GM23248 (cell line): ENCODE data around the gene PTK6. TPM values are rescaled to one million over a fixed set of nuclear protein-coding genes. Genes with fewer than 3 reads are reported as not detected.

Source experiments
- DNase-seq: peaks from one replicate; pipeline ENCODE4 v3.0.0-alpha.2; 2015
- H2AFZ ChIP-seq: fragments of 200-600 bp; sonication (generic); 2 replicates; pipeline ENCODE4 v1.6.1; 2016; ENCODE audit warnings: antibody characterized with exemption
- H3F3A ChIP-seq: fragments of 200-600 bp; sonication (generic); 2 replicates; pipeline ENCODE4 v1.6.1; 2016; ENCODE audit warnings: mild to moderate bottlenecking, antibody characterized with exemption, mixed run types; ENCODE audit not compliant: insufficient read depth
- H3K27ac ChIP-seq: fragments of 200-600 bp; sonication (generic); 2 replicates; pipeline ENCODE4 v1.5.1; 2016; ENCODE audit warnings: mild to moderate bottlenecking
- H3K27me3 ChIP-seq: fragments of 200-600 bp; sonication (generic); replicated peaks from 2 replicates; pipeline ENCODE4 v1.6.1; 2016; ENCODE audit warnings: mild to moderate bottlenecking; ENCODE audit not compliant: insufficient read depth
- H3K36me3 ChIP-seq: fragments of 200-600 bp; sonication (generic); 2 replicates; pipeline ENCODE4 v1.6.1; 2016; ENCODE audit warnings: low read depth, mild to moderate bottlenecking
- H3K4me1 ChIP-seq: fragments of 200-600 bp; sonication (generic); 2 replicates; pipeline ENCODE4 v1.6.1; 2016; ENCODE audit warnings: mild to moderate bottlenecking; ENCODE audit not compliant: insufficient read depth
- H3K4me2 ChIP-seq: fragments of 200-600 bp; sonication (generic); one replicate; pipeline ENCODE4 v1.6.1; 2016; ENCODE audit warnings: mild to moderate bottlenecking; ENCODE audit not compliant: unreplicated experiment
- H3K4me3 ChIP-seq: fragments of 200-600 bp; sonication (generic); 2 replicates; pipeline ENCODE4 v1.5.1; 2016; ENCODE audit warnings: mild to moderate bottlenecking
- H3K79me2 ChIP-seq: fragments of 200-600 bp; sonication (generic); 2 replicates; pipeline ENCODE4 v1.6.1; 2016; ENCODE audit warnings: mild to moderate bottlenecking; ENCODE audit not compliant: insufficient read depth
- H3K9ac ChIP-seq: fragments of 200-600 bp; sonication (generic); 2 replicates; pipeline ENCODE4 v1.6.1; 2016; ENCODE audit warnings: mild to moderate bottlenecking
- H3K9me2 ChIP-seq: fragments of 200-600 bp; sonication (generic); 2 replicates; pipeline ENCODE4 v1.6.1; 2016; ENCODE audit warnings: mixed run types, mild to moderate bottlenecking, moderate library complexity; ENCODE audit not compliant: insufficient read depth
- H3K9me3 ChIP-seq: fragments of 200-600 bp; sonication (generic); one replicate; pipeline ENCODE4 v1.6.1; 2017; ENCODE audit warnings: low read depth
- H4K20me1 ChIP-seq: fragments of 200-600 bp; sonication (generic); 2 replicates; pipeline ENCODE4 v1.6.0; 2016; ENCODE audit not compliant: insufficient read depth
- EZH2 ChIP-seq: fragments of 200-600 bp; sonication (generic); IDR thresholded peaks from 2 replicates; pipeline ENCODE4 v1.6.1; 2018; ENCODE audit warnings: antibody characterized with exemption, mild to moderate bottlenecking; ENCODE audit not compliant: insufficient read depth, poor library complexity, severe bottlenecking
- EZH2phosphoT487 ChIP-seq: fragments of 200-600 bp; sonication (generic); IDR thresholded peaks from 2 replicates; pipeline ENCODE4 v1.6.1; 2018; ENCODE audit warnings: antibody characterized with exemption, moderate library complexity, mild to moderate bottlenecking, low read depth; ENCODE audit not compliant: insufficient read depth
- WGBS, 2 experiments: methylation state at CpG; one replicate each; pipeline ENCODE4 v1.1.6; 2015 to 2017; ENCODE audit warnings: low lambda C conversion rate in 2 of 2, low coverage in 1 of 2; ENCODE audit errors: missing lambda C conversion rate in 2 of 2; 5-methylcytosine and 5-hydroxymethylcytosine counted together
- in situ Hi-C: fragments of 300-500 bp; cut with MboI; formaldehyde crosslinking; loops from 2 replicates; pipeline ENCODE4 v1.15.0; 2020
- polyA plus RNA-seq: library from polyadenylated mRNA; unstranded; fragments of >200 nt; fragmentation: Nextera tagmentation; extraction: Ambion mirVana; gene quantifications from 2 replicates; pipeline ENCODE4 v1.2.1, GENCODE V29; 2016
- total RNA-seq: library from RNA; depleted of rRNA; stranded (reverse); fragments of >200 nt; shearing (Covaris generic); gene quantifications from 2 replicates; pipeline ENCODE4 v1.2.3, GENCODE V29; 2014

Gene PTK6
- total and polyA plus RNA-seq, 2 experiments from 2014 or later, result not detected

DNA sequence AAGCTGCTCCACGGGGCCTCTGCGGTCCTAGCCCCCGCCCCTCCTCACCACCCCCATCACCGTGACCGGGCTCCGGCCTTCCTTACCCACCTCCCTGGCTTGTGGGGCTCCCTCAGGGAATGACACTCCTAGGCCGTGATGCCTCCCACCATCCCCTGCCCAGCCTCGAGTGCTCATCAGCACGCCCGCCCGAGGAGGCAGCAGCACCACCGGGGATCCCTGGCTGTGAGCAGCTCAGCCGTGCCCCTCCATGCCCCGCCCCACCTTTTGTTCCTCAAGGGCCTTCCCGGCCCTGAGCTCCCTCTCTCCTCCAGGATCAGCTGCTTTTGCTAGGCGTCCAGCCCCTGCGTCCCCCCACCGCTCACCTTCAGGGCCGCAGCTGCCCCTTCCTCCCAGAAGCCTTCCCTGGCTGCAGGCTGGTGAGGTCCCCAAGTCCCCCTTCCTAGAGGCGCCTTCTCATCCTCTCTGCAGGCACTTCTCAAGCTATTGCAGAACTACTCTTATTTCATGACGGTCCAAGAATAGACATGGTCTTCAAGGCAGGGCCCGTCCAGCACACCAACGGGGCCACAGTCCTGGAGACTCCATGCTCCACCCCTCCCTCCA, 19.8 kb upstream of the PTK6 start:
- H4K20me1 ChIP-seq, result no peaks in the 10 kb centered on the region
- no peak overlapping the region for H3K4me2 ChIP-seq
- TF ChIP-seq EZH2phosphoT487, result no peak
- no peak for TF ChIP-seq EZH2
- H3K9me2 ChIP-seq, result no peaks in the 10 kb centered on the region
- H3K4me1 ChIP-seq, result no peaks in the 10 kb centered on the region
- H3K27me3 ChIP-seq, result no peaks in the 10 kb centered on the region
- no peaks in the 10 kb centered on the region for H3K36me3 ChIP-seq
- 0 out of 2 replicates have a peak, but pooled peaks cover 11% of the 10 kb centered on the region for H3F3A ChIP-seq
- H3K79me2 ChIP-seq, result no peaks in the 10 kb centered on the region
- in situ Hi-C loops, result no loop called here
- no peak overlapping the region for H3K27ac ChIP-seq
- 75 to 78% methylated on average over 18 to 23 of the region's 23 CpGs for WGBS, 2 experiments
- H2AFZ ChIP-seq, result no peak overlapping the region
- no peak for DNase-seq
- H3K4me3 ChIP-seq, result no peak overlapping the region
- no peak overlapping the region for H3K9ac ChIP-seq
- H3K9me3 ChIP-seq, result no peaks in the 10 kb centered on the region

DNA sequence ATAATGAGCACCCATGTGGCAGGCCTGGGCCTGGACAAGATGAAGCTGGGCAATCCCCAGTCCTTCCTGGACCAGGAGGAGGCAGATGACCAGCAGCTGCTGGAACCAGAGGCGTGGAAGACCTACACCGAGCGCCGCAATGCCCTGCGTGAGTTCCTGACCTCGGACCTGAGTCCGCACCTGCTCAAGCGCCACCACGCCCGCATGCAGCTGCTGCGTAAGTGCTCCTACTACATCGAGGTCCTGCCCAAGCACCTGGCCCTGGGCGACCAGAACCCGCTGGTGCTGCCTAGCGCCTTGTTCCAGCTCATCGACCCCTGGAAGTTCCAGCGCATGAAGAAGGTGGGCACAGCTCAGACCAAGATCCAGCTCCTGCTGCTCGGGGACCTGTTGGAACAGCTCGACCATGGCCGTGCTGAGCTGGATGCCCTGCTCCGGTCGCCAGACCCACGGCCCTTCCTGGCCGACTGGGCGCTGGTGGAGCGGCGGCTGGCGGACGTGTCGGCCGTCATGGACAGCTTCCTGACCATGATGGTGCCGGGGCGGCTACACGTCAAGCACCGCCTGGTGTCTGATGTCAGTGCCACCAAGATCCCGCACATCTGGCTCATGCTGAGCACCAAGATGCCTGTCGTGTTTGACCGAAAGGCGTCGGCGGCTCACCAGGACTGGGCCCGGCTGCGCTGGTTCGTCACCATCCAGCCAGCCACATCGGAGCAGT, 18.6 kb upstream of the PTK6 start:
- H3K36me3 ChIP-seq, result no peaks in the 10 kb centered on the region
- no peaks in the 10 kb centered on the region for H3K27me3 ChIP-seq
- WGBS, 2 experiments, result 92 to 94% methylated on average over 42 to 43 of the region's 45 CpGs
- no peaks in the 10 kb centered on the region for H3K9me2 ChIP-seq
- no peaks in the 10 kb centered on the region for H3K9me3 ChIP-seq
- no peaks in the 10 kb centered on the region for H4K20me1 ChIP-seq
- H3K4me2 ChIP-seq, result no peak overlapping the region
- H3K4me1 ChIP-seq, result no peaks in the 10 kb centered on the region
- no peak overlapping the region for H3K9ac ChIP-seq
- H3K4me3 ChIP-seq, result no peak overlapping the region
- H3K79me2 ChIP-seq, result no peaks in the 10 kb centered on the region
- DNase-seq, result no peak
- H3K27ac ChIP-seq, result no peak overlapping the region
- H2AFZ ChIP-seq, result no peak overlapping the region
- TF ChIP-seq EZH2 (no peak), EZH2phosphoT487 (no peak)
- in situ Hi-C loops, result no loop called here
- H3F3A ChIP-seq, result 0 out of 2 replicates have a peak, but pooled peaks cover 11% of the 10 kb centered on the region

DNA sequence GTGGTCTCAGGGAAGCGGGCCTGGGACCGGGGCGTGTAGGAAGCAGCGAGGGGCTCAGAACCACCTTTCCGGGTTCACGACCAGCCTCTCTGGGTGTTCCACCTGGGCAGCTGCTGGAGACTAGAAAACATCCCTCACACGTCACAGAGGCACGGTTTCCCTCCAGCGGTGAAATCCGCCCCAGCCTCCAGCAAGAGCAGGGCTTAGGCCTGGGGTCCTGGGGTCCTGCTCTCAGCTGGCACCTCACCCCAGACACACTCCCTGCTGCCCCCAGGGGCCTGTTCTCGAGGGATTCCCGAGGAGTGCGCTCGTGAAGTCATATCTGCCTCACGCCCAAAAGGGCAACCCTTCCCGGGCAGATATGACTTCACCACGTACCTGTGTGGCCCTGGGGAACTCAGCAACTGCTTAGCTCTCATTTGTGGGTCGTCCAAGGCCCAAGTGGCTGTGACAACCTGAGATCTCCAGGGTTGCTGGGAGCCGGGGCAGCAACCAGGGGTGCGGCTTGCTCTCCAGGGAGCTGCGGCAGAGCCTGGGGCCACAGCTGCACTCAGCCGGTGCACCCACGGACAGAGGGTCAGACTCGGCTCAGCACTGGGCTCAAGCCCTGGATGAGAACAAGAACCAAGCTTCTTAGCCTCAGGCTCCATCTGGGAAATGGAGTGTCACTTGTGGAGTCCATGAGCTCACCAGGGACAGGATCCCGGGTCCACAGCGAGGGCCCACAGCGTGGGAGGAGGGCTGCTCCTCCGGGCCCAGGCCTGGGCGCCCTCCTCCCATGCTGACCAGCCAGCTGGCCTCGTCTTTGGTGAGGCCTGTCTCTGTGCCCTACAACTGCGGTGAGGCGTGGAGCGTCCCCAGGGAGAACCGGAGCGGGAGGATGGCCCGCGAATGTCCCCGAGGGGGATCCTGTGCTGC, 17.4 kb upstream of the PTK6 start:
- Histone ChIP-seq H3K36me3 (no peaks in the 10 kb centered on the region), H3K9me3 (no peaks in the 10 kb centered on the region), H3K4me1 (no peaks in the 10 kb centered on the region), H3K9ac (no peak overlapping the region), H3K4me3 (peak overlapping the region; percentile 75), H3K9me2 (no peaks in the 10 kb centered on the region), H3K4me2 (no peak overlapping the region), H4K20me1 (no peaks in the 10 kb centered on the region), H3K27me3 (no peaks in the 10 kb centered on the region), H2AFZ (0 out of 2 replicates have a peak overlapping the region, but pooled peaks have one; percentile 90), H3K27ac (no peak overlapping the region), H3K79me2 (no peaks in the 10 kb centered on the region), H3F3A (0 out of 2 replicates have a peak, but pooled peaks cover 11% of the 10 kb centered on the region)
- 84% methylated on average over 31 to 38 of the region's 38 CpGs for WGBS, 2 experiments
- in situ Hi-C loops, result no loop called here
- TF ChIP-seq EZH2, result no peak
- no peak for TF ChIP-seq EZH2phosphoT487
- no peak for DNase-seq

DNA sequence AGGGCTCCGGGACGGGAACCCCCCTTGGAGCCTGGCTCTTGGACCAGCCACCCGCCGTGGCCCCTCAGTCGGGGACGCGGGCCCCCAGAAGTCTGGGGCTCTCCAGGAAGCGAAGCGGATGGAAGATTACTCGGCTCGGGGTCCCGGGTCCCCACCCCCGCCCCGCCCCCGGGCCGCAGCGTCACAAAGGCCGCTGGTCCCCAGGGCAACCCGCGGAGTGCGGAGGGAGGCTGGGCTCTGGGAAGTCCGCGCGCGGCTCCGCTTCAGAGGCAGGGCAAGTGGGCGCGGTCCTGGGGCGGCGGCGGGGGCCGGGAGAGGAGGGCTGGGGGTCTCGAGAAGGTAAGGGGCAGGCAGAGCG, 16.7 kb upstream of the PTK6 start, which contains the start of gene FNDC11:
TSS of gene FNDC11 (plus strand) at position 227 of the 358 bp plus-strand sequence. CDS start 1,505 bp downstream, outside the sequence.
- Histone ChIP-seq H3K27ac (no peak within 1 kb of the TSS), H3K4me2 (peak within 1 kb of the TSS; percentile 82)

More for the DNA sequence above, 16.7 kb upstream of the PTK6 start, which contains the start of gene FNDC11:
- DNase-seq, result peak; percentile 58
- H4K20me1 ChIP-seq, result no peaks in the 10 kb centered on the region
- H3K4me3 ChIP-seq, result peak within 1 kb of the TSS; percentile 75
- H3K9ac ChIP-seq, result peak within 1 kb of the TSS; percentile 75
- no peaks in the 10 kb centered on the region for H3K36me3 ChIP-seq
- H3F3A ChIP-seq, result 0 out of 2 replicates have a peak, but pooled peaks cover 11% of the 10 kb centered on the region
- WGBS, 2 experiments, result 2% methylated on average over 9 to 20 of the region's 34 CpGs
- in situ Hi-C loops, result no loop called here
- H3K27me3 ChIP-seq, result no peaks in the 10 kb centered on the region
- H2AFZ ChIP-seq, result peak within 1 kb of the TSS; percentile 90
- H3K9me3 ChIP-seq, result no peaks in the 10 kb centered on the region
- H3K4me1 ChIP-seq, result no peaks in the 10 kb centered on the region
- H3K9me2 ChIP-seq, result no peaks in the 10 kb centered on the region
- TF ChIP-seq EZH2phosphoT487, result no peak
- TF ChIP-seq EZH2, result no peak
- H3K79me2 ChIP-seq, result no peaks in the 10 kb centered on the region
